HG03095 (cell line): Measurements from ENCODE around the gene PRDX2.

Experiments
- ATAC-seq: cut with Tn5 transposase; IDR thresholded peaks from one replicate; pipeline ENCODE4 v1.9.1; 2021; ENCODE audit warnings: moderate library complexity; ENCODE audit not compliant: unreplicated experiment

Gene PRDX2

GRCh38 chr19:12754465-12755196, 47.0 kb downstream of the PRDX2 start:
- no peak for ATAC-seq

- ATAC-seq, result no peak
Measured at GRCh38 chr19:12752056-12752781, 49.4 kb downstream of the PRDX2 start.

GRCh38 chr19:12751635-12752034, 50.0 kb downstream of the PRDX2 start, which contains the start of gene BEST2:
Gene BEST2 (plus strand): TSS chr19:12751791. CDS start chr19:12752593, 802 bp downstream.
- no peak for ATAC-seq

- ATAC-seq, result no peak
Measured at GRCh38 chr19:12750851-12751250, 50.7 kb downstream of the PRDX2 start.

GRCh38 chr19:12749938-12750521, 51.6 kb downstream of the PRDX2 start:
- ATAC-seq, result no peak

- ATAC-seq, result no peak
Measured at GRCh38 chr19:12748489-12748888, 53.1 kb downstream of the PRDX2 start.
